ENCODE results near the gene EGFR.

DNA sequence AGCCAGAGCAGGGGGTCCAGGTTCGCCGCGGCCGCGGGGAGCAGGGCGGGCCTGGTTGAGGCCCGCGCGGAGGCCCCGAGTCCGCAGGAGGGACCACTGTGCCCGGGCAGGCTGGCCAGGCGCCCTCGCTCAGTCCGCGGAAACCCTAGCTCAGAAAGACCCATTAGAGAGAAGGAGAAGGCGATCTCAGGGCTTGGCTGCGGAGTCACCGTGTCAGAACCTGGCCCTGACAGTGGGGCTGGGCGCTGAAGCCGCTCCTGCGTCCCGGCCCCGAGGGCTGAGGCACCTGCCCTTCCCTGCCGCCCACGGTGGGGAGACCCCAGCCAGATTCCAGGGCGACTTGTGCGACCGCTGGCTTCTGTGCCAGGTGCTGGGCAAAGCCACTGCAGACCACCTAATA lies 14.2 kb upstream of the EGFR start:
- TF ChIP-seq, protein P1, sequence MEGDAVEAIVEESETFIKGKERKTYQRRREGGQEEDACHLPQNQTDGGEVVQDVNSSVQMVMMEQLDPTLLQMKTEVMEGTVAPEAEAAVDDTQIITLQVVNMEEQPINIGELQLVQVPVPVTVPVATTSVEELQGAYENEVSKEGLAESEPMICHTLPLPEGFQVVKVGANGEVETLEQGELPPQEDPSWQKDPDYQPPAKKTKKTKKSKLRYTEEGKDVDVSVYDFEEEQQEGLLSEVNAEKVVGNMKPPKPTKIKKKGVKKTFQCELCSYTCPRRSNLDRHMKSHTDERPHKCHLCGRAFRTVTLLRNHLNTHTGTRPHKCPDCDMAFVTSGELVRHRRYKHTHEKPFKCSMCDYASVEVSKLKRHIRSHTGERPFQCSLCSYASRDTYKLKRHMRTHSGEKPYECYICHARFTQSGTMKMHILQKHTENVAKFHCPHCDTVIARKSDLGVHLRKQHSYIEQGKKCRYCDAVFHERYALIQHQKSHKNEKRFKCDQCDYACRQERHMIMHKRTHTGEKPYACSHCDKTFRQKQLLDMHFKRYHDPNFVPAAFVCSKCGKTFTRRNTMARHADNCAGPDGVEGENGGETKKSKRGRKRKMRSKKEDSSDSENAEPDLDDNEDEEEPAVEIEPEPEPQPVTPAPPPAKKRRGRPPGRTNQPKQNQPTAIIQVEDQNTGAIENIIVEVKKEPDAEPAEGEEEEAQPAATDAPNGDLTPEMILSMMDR (conservative IDR thresholded peaks at IDR 0.05), result no peak
- no peak for TF ChIP-seq ZFX (IDR thresholded peaks at IDR 0.05)

All from C4-2B (cell line).